Right lobe of liver (tissue), 4 donors: ENCODE measurements around the gene FAM181A.

ENCODE experiments used
- CTCF ChIP-seq, 4 donors: fragments of 200-600 bp in 3 of 4; fragments of 450-650 bp in 1 of 4; IDR thresholded peaks; one replicate each; pipeline versions ENCODE4 v1.5.1 to v1.8.0; 2016 to 2022; ENCODE audit warnings: antibody characterized with exemption in 4 of 4, mild to moderate bottlenecking in 2 of 4
- POLR2A ChIP-seq: fragments of 450-650 bp; IDR thresholded peaks from one replicate; pipeline ENCODE4 v1.6.1; 2017; ENCODE audit warnings: antibody characterized with exemption, mild to moderate bottlenecking
- donor health status: DM: no; HTN: no; CAD: no.
- donor health status: DM: no; HTN: no; CAD: no.
- donor health status: DM: no; HTN: yes; CAD: no.

DNA sequence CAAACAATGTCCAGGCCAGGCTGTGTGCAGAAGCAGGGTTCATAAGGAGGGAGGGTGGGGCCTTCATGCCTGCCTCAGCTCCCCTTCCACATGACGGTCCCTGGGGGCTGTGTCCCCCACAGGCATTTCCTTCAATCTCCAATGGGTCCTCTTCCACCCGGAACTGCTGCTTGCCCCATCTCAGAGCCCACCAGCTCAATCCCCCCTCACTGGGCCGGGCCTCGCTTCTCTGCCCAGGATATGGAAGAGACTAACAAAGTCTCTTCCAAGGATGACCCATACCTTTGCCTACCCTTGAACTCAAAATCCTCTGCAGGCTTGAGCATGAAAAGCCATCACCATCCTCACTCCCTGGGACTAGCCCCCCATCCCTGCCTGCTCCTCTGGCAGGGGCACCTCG lies 28.4 kb upstream of the FAM181A start:
- TF ChIP-seq POLR2A, result no peak
- no peak for TF ChIP-seq CTCF (IDR thresholded peaks at IDR 0.05)
